LNCAP (cell line): ENCODE measurements around the gene KIF26A.

Experiments
- CTCF ChIP-seq: fragments of 450-650 bp; IDR thresholded peaks from 2 replicates; pipeline ENCODE4 v1.5.1; 2017; ENCODE audit warnings: mild to moderate bottlenecking

KIF26A gene

GRCh38 chr14:104230119-104230815 lies 91.9 kb downstream of the KIF26A start:
- TF ChIP-seq CTCF = no peak
